HEK293 (cell line): ENCODE measurements around the gene CYP4V2.

Experiments
- CTCF ChIA-PET: fragments of 350-600 bp; formaldehyde crosslinking; extraction: SDS; loops from one replicate; lab custom pipeline; 2021; ENCODE audit warnings: antibody characterized with exemption; lab: Yijun Ruan, JAX
- POLR2A ChIA-PET: fragments of 300-600 bp; formaldehyde crosslinking; extraction: SDS; loops from one replicate; lab custom pipeline; 2020; ENCODE audit warnings: antibody characterized with exemption, inconsistent platforms; lab: Yijun Ruan, JAX
- H3K27ac ChIP-seq: fragments of 200-500 bp; sonication (Bioruptor generic); 2 replicates; pipeline ENCODE4 v1.5.1; 2014; ENCODE audit warnings: low read depth, low read length, control low read depth, inconsistent platforms; ENCODE audit errors: extremely low read depth
- H3K36me3 ChIP-seq, 2 experiments: fragments of 200-500 bp in 1 of 2; sonication (Bioruptor generic) in 1 of 2; 1 replicate in 1 of 2; 2 replicates in 1 of 2; pipeline ENCODE4 v1.5.1; 2014 to 2017; ENCODE audit warnings: inconsistent platforms in 2 of 2, low read length in 2 of 2; ENCODE audit not compliant: control insufficient read depth in 2 of 2, insufficient read depth in 1 of 2
- H3K4me1 ChIP-seq: fragments of 200-500 bp; sonication (Bioruptor generic); 2 replicates; pipeline ENCODE4 v1.5.1; 2014; ENCODE audit warnings: mild to moderate bottlenecking, low read length, inconsistent platforms; ENCODE audit not compliant: control insufficient read depth, insufficient read depth
- H3K4me3 ChIP-seq: 2 replicates; pipeline ENCODE4 v1.5.1; 2011; ENCODE audit warnings: low read depth, mild to moderate bottlenecking, control low read depth, low read length, moderate library complexity
- H3K9me3 ChIP-seq: fragments of 200-500 bp; sonication (Bioruptor generic); 2 replicates; pipeline ENCODE4 v1.5.1; 2014; ENCODE audit warnings: low read depth, low read length, inconsistent platforms; ENCODE audit not compliant: control insufficient read depth, insufficient read depth
- GLIS2 ChIP-seq: fragments of 450-650 bp; formaldehyde crosslinking; IDR thresholded peaks from 2 replicates; pipeline ENCODE4 v1.5.1; 2016; ENCODE audit warnings: missing biosample characterization, missing genetic modification characterization
- MYNN ChIP-seq: fragments of 450-650 bp; formaldehyde crosslinking; IDR thresholded peaks from 2 replicates; pipeline ENCODE4 v1.5.1; 2016; ENCODE audit warnings: missing biosample characterization, missing genetic modification characterization, borderline replicate concordance
- SP2 ChIP-seq: fragments of 450-650 bp; formaldehyde crosslinking; IDR thresholded peaks from 2 replicates; pipeline ENCODE4 v1.5.1; 2016; ENCODE audit warnings: missing biosample characterization, missing genetic modification characterization
- YY2 ChIP-seq: fragments of 450-650 bp; formaldehyde crosslinking; IDR thresholded peaks from 2 replicates; pipeline ENCODE4 v1.5.1; 2016; ENCODE audit warnings: missing biosample characterization, missing genetic modification characterization
- ZBTB17 ChIP-seq: fragments of 450-650 bp; formaldehyde crosslinking; IDR thresholded peaks from 2 replicates; pipeline ENCODE4 v1.5.1; 2016; ENCODE audit warnings: missing biosample characterization, missing genetic modification characterization
- ZFHX2 ChIP-seq: fragments of 450-650 bp; formaldehyde crosslinking; conservative IDR thresholded peaks from 2 replicates; pipeline ENCODE4 v1.5.1; 2016; ENCODE audit warnings: missing biosample characterization, missing genetic modification characterization
- ZIC2 ChIP-seq: fragments of 450-650 bp; formaldehyde crosslinking; IDR thresholded peaks from 2 replicates; pipeline ENCODE4 v1.5.1; 2016; ENCODE audit warnings: missing biosample characterization, missing genetic modification characterization
- ZNF112 ChIP-seq: fragments of 450-650 bp; formaldehyde crosslinking; IDR thresholded peaks from 2 replicates; pipeline ENCODE4 v1.5.0; 2017; ENCODE audit warnings: missing biosample characterization, missing genetic modification characterization
- ZNF133 ChIP-seq: fragments of 450-650 bp; formaldehyde crosslinking; IDR thresholded peaks from 2 replicates; pipeline ENCODE4 v1.5.1; 2016; ENCODE audit warnings: missing biosample characterization, missing genetic modification characterization
- ZNF184 ChIP-seq: fragments of 450-650 bp; IDR thresholded peaks from 2 replicates; pipeline ENCODE4 v1.5.1; 2018; ENCODE audit warnings: missing biosample characterization, mild to moderate bottlenecking, missing genetic modification characterization
- ZNF23 ChIP-seq: fragments of 450-650 bp; formaldehyde crosslinking; IDR thresholded peaks from 2 replicates; pipeline ENCODE4 v1.5.1; 2016; ENCODE audit warnings: missing biosample characterization, missing genetic modification characterization, borderline replicate concordance
- ZNF248 ChIP-seq: fragments of 450-650 bp; formaldehyde crosslinking; IDR thresholded peaks from 2 replicates; pipeline ENCODE4 v1.5.1; 2017; ENCODE audit warnings: missing biosample characterization, missing genetic modification characterization
- ZNF394 ChIP-seq: fragments of 450-650 bp; formaldehyde crosslinking; IDR thresholded peaks from 2 replicates; pipeline ENCODE4 v1.5.1; 2016; ENCODE audit warnings: missing biosample characterization, missing genetic modification characterization, mild to moderate bottlenecking, moderate library complexity, borderline replicate concordance
- ZNF530 ChIP-seq: fragments of 450-650 bp; formaldehyde crosslinking; IDR thresholded peaks from 2 replicates; pipeline ENCODE4 v1.5.1; 2016; ENCODE audit warnings: low read depth, missing biosample characterization, missing genetic modification characterization
- ZNF600 ChIP-seq: fragments of 450-650 bp; formaldehyde crosslinking; IDR thresholded peaks from 2 replicates; pipeline ENCODE4 v1.5.1; 2016; ENCODE audit warnings: missing biosample characterization, missing genetic modification characterization
- ZNF660 ChIP-seq: fragments of 450-650 bp; IDR thresholded peaks from 2 replicates; pipeline ENCODE4 v1.5.1; 2018; ENCODE audit warnings: missing biosample characterization, mild to moderate bottlenecking, missing genetic modification characterization
- ZNF701 ChIP-seq: fragments of 450-650 bp; formaldehyde crosslinking; IDR thresholded peaks from 2 replicates; pipeline ENCODE4 v1.5.1; 2016; ENCODE audit warnings: missing biosample characterization, missing genetic modification characterization
- ZNF747 ChIP-seq: fragments of 450-650 bp; formaldehyde crosslinking; IDR thresholded peaks from 2 replicates; pipeline ENCODE4 v1.5.1; 2016; ENCODE audit warnings: missing biosample characterization, missing genetic modification characterization
- ZNF776 ChIP-seq: fragments of 450-650 bp; formaldehyde crosslinking; IDR thresholded peaks from 2 replicates; pipeline ENCODE4 v1.5.0; 2017; ENCODE audit warnings: missing biosample characterization, missing genetic modification characterization, borderline replicate concordance
- ZNF792 ChIP-seq: fragments of 450-650 bp; formaldehyde crosslinking; IDR thresholded peaks from 2 replicates; pipeline ENCODE4 v1.5.1; 2016; ENCODE audit warnings: missing biosample characterization, missing genetic modification characterization
- TF ChIP-seq, protein P1 (sequence below): fragments of 450-650 bp; formaldehyde crosslinking; IDR thresholded peaks from 2 replicates; pipeline ENCODE4 v1.5.1; 2017; ENCODE audit warnings: missing biosample characterization, missing genetic modification characterization
- TF ChIP-seq, protein P2 (sequence below): fragments of 450-650 bp; formaldehyde crosslinking; IDR thresholded peaks from 2 replicates; pipeline ENCODE4 v1.5.1; 2016; ENCODE audit warnings: missing biosample characterization, missing genetic modification characterization
- TF ChIP-seq, protein P3 (sequence below): fragments of 450-650 bp; formaldehyde crosslinking; IDR thresholded peaks from 2 replicates; pipeline ENCODE4 v1.5.1; 2016; ENCODE audit warnings: missing biosample characterization, missing genetic modification characterization
- TF ChIP-seq, protein P4 (sequence below): fragments of 450-650 bp; formaldehyde crosslinking; IDR thresholded peaks from 2 replicates; pipeline ENCODE4 v1.5.1; 2016; ENCODE audit warnings: missing biosample characterization, missing genetic modification characterization, borderline replicate concordance
- TF ChIP-seq, protein P5 (sequence below): fragments of 450-650 bp; formaldehyde crosslinking; IDR thresholded peaks from 2 replicates; pipeline ENCODE4 v1.5.1; 2016; ENCODE audit warnings: missing biosample characterization, missing genetic modification characterization

The CYP4V2 gene

DNA sequence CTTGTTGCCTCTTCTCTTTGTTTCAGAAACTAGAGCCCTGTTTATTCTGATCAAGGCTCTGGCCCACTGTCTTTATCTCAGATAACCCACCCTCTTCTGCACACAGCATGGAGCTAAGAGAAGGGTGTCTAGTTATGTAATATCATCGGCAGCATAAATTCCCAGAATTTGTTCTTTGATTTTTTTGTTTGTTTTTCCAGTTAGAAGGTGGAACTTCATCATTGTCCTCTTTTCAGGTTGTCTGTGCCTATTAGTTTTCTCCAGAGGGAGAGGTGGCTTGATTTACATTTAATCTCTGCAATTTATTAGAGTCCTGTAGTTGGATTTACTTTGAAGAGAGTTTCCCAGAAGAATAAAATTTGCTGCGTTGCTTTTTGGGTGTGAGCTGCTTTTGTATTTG, 59.4 kb downstream of the CYP4V2 start:
- H3K4me3 ChIP-seq = no peak overlapping the region
- TF ChIP-seq YY2 (tag by site-specific recombination) (no peak), ZNF600 (no peak), ZNF23 (tag by site-specific recombination) (no peak), ZFHX2 (tag by site-specific recombination) (no peak), ZNF112 (tag by site-specific recombination) (no peak), ZNF792 (no peak), ZNF184 (tag by site-specific recombination) (no peak), ZNF776 (no peak), ZNF660 (tag by site-specific recombination) (no peak), ZNF701 (no peak), ZNF394 (tag by site-specific recombination) (no peak), GLIS2 (tag by site-specific recombination) (no peak), MYNN (no peak), ZNF248 (no peak), ZNF530 (no peak)
- TF ChIP-seq, protein P1, sequence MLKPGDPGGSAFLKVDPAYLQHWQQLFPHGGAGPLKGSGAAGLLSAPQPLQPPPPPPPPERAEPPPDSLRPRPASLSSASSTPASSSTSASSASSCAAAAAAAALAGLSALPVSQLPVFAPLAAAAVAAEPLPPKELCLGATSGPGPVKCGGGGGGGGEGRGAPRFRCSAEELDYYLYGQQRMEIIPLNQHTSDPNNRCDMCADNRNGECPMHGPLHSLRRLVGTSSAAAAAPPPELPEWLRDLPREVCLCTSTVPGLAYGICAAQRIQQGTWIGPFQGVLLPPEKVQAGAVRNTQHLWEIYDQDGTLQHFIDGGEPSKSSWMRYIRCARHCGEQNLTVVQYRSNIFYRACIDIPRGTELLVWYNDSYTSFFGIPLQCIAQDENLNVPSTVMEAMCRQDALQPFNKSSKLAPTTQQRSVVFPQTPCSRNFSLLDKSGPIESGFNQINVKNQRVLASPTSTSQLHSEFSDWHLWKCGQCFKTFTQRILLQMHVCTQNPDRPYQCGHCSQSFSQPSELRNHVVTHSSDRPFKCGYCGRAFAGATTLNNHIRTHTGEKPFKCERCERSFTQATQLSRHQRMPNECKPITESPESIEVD (tag by site-specific recombination) = no peak
- TF ChIP-seq, protein P2, sequence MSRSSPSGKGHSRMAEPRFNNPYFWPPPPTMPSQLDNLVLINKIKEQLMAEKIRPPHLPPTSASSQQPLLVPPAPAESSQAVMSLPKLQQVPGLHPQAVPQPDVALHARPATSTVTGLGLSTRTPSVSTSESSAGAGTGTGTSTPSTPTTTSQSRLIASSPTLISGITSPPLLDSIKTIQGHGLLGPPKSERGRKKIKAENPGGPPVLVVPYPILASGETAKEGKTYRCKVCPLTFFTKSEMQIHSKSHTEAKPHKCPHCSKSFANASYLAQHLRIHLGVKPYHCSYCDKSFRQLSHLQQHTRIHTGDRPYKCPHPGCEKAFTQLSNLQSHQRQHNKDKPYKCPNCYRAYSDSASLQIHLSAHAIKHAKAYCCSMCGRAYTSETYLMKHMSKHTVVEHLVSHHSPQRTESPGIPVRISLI (tag by site-specific recombination) = no peak
- TF ChIP-seq, protein P3, sequence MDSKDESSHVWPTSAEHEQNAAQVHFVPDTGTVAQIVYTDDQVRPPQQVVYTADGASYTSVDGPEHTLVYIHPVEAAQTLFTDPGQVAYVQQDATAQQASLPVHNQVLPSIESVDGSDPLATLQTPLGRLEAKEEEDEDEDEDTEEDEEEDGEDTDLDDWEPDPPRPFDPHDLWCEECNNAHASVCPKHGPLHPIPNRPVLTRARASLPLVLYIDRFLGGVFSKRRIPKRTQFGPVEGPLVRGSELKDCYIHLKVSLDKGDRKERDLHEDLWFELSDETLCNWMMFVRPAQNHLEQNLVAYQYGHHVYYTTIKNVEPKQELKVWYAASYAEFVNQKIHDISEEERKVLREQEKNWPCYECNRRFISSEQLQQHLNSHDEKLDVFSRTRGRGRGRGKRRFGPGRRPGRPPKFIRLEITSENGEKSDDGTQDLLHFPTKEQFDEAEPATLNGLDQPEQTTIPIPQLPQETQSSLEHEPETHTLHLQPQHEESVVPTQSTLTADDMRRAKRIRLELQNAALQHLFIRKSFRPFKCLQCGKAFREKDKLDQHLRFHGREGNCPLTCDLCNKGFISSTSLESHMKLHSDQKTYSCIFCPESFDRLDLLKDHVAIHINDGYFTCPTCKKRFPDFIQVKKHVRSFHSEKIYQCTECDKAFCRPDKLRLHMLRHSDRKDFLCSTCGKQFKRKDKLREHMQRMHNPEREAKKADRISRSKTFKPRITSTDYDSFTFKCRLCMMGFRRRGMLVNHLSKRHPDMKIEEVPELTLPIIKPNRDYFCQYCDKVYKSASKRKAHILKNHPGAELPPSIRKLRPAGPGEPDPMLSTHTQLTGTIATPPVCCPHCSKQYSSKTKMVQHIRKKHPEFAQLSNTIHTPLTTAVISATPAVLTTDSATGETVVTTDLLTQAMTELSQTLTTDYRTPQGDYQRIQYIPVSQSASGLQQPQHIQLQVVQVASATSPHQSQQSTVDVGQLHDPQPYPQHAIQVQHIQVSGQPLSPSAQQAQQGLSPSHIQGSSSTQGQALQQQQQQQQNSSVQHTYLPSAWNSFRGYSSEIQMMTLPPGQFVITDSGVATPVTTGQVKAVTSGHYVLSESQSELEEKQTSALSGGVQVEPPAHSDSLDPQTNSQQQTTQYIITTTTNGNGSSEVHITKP (tag by site-specific recombination) = no peak
- TF ChIP-seq, protein P4, sequence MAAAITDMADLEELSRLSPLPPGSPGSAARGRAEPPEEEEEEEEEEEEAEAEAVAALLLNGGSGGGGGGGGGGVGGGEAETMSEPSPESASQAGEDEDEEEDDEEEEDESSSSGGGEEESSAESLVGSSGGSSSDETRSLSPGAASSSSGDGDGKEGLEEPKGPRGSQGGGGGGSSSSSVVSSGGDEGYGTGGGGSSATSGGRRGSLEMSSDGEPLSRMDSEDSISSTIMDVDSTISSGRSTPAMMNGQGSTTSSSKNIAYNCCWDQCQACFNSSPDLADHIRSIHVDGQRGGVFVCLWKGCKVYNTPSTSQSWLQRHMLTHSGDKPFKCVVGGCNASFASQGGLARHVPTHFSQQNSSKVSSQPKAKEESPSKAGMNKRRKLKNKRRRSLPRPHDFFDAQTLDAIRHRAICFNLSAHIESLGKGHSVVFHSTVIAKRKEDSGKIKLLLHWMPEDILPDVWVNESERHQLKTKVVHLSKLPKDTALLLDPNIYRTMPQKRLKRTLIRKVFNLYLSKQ (tag by site-specific recombination) = no peak
- ChIA-PET POLR2A (no interaction called here), CTCF (no interaction called here)
- no peaks in the 10 kb centered on the region for H3K9me3 ChIP-seq
- H3K36me3 ChIP-seq = no peaks in the 10 kb centered on the region
- H3K4me1 ChIP-seq = no peaks in the 10 kb centered on the region
- H3K27ac ChIP-seq = no peak overlapping the region

DNA sequence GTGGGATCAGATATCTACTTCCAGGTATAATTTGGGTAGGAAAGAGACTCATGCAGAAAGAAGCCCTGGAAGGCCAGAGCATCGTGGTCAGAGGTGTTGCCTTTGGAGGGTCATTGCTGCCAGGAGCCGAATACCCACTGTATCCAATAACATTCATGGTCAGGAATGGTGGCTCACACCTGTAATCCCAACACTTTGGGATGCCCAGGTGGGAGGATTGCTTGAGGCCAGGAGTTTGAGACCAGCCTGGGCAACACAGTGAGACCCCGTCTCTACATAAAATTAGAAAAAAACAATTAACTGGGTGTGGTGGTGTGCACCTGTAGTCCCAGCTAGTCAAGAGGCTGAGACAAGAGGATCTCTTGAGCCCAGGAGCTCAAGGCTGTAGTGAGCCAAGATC, 63.8 kb downstream of the CYP4V2 start:
- CTCF ChIA-PET = no interaction called here
- no peak for TF ChIP-seq ZBTB17
- no peak for TF ChIP-seq ZNF747
- TF ChIP-seq, protein P4 (tag by site-specific recombination) = no peak
- TF ChIP-seq, protein P1 (tag by site-specific recombination) = no peak
- TF ChIP-seq ZIC2 (tag by site-specific recombination) = no peak
- TF ChIP-seq, protein P5, sequence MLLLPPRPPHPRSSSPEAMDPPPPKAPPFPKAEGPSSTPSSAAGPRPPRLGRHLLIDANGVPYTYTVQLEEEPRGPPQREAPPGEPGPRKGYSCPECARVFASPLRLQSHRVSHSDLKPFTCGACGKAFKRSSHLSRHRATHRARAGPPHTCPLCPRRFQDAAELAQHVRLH (tag by site-specific recombination) = no peak
- TF ChIP-seq SP2 (tag by site-specific recombination) = no peak
- no peak for TF ChIP-seq ZNF133

More for the DNA sequence above, 63.8 kb downstream of the CYP4V2 start:
- H3K27ac ChIP-seq = no peak overlapping the region
- H3K4me3 ChIP-seq = no peak overlapping the region
- no peaks in the 10 kb centered on the region for H3K36me3 ChIP-seq
- POLR2A ChIA-PET = no interaction called here
- no peaks in the 10 kb centered on the region for H3K9me3 ChIP-seq
- no peaks in the 10 kb centered on the region for H3K4me1 ChIP-seq
